NCI-H526 treated with DMSO at 0.1 percent for 48 hours (cell line): ENCODE measurements around the gene TIMM50.

ENCODE experiments used
- DNase-seq: peaks from one replicate; lab custom pipeline; 2025; lab: John Stamatoyannopoulos, UW

TIMM50 gene

GRCh38 chr19:39533003-39533512, 52.4 kb downstream of the TIMM50 start:
- no peak for DNase-seq

GRCh38 chr19:39533791-39534190, 53.2 kb downstream of the TIMM50 start:
- no peak for DNase-seq

GRCh38 chr19:39539165-39539517, 58.5 kb downstream of the TIMM50 start:
- no peak for DNase-seq

GRCh38 chr19:39539518-39540332, 59.1 kb downstream of the TIMM50 start, which contains the start of gene EID2:
TSS of gene EID2 (minus strand) at chr19:39540161. CDS start at chr19:39540079, 82 bp downstream.
- peak; percentile 95 for DNase-seq

- no peak for DNase-seq
Observed at GRCh38 chr19:39540333-39540673, 59.7 kb downstream of the TIMM50 start.
